ENCODE measurements around the gene CHKB. TPM values are rescaled to one million over a fixed set of nuclear protein-coding genes. Genes with fewer than 3 reads are reported as not detected.

CHKB gene
- total and polyA plus RNA-seq, 2 of the 4 experiments (the other 2 are of a cell fraction): 8.1 to 36.9 TPM

- TF ChIP-seq RFX5 (IDR thresholded peaks at IDR 0.05; ENCODE audit: low read depth, low read length) (no peak), BHLHE40 (IDR thresholded peaks at IDR 0.05; ENCODE audit: low read depth, low read length) (no peak), ELK1 (IDR thresholded peaks at IDR 0.05; ENCODE audit: borderline replicate concordance, low read depth, low read length) (no peak)
- Histone ChIP-seq H2BK120ac (ENCODE audit: low read depth, low read length) (no peak overlapping the region), H3K27ac (ENCODE audit: insufficient read depth, low read length) (no peak overlapping the region), H3K14ac (replicated peaks; ENCODE audit: low read depth, low read length) (no peak overlapping the region), H3K23ac (ENCODE audit: low read depth, low read length) (no peak overlapping the region), H2BK20ac (ENCODE audit: low read depth, low read length) (no peak overlapping the region), H3K4ac (ENCODE audit: low read depth, low read length) (no peak overlapping the region), H3K9me3 (ENCODE audit: control insufficient read depth, insufficient read depth, low read length) (no peaks in the 10 kb centered on the region), H2AFZ (replicated peaks; ENCODE audit: low read length, poor library complexity) (no peak overlapping the region), H3K79me1 (ENCODE audit: low read depth in 1 of 2, low read length in 2 of 2) (no peaks in the 10 kb centered on the region), H4K8ac (ENCODE audit: low read depth in 2 of 2, low read length in 2 of 2) (no peak overlapping the region), H3K9ac (ENCODE audit: low read depth, low read length) (no peak overlapping the region), H2BK15ac (ENCODE audit: low read depth, low read length) (no peak overlapping the region), H3K56ac (ENCODE audit: extremely low read depth, insufficient read depth, low read length) (no peak overlapping the region), H3K4me1 (ENCODE audit: control insufficient read depth, insufficient read depth, low read length) (no peaks in the 10 kb centered on the region), H2AK5ac (ENCODE audit: low read depth, low read length) (no peak overlapping the region), H3K4me2 (ENCODE audit: low read depth, low read length) (no peak overlapping the region), H3K27me3 (ENCODE audit: control insufficient read depth, insufficient read depth, low read length) (peaks cover 46% of the 10 kb centered on the region), H2BK5ac (ENCODE audit: low read depth, low read length, poor library complexity, severe bottlenecking) (no peak overlapping the region), H3K18ac (ENCODE audit: low read depth, low read length) (no peak overlapping the region), H4K91ac (ENCODE audit: insufficient read depth, low read depth, low read length) (no peak overlapping the region), H3K9me1 (ENCODE audit: insufficient read depth, low read length) (no peaks in the 10 kb centered on the region), H4K5ac (ENCODE audit: low read depth, low read length) (no peak overlapping the region), H4K20me1 (ENCODE audit: insufficient read depth, low read length) (no peaks in the 10 kb centered on the region; the same call in 1 of the 2 replicates), H2AK9ac (replicated peaks; ENCODE audit: low read depth, low read length, poor library complexity) (no peak overlapping the region), H3K4me3 (ENCODE audit: insufficient read depth, low read depth, low read length) (no peak overlapping the region), H3K36me3 (ENCODE audit: control insufficient read depth, insufficient read depth, low read length) (no peaks in the 10 kb centered on the region)
- ATAC-seq (ENCODE audit: low read depth) (no peak), DNase-seq (no peak)
- POLR2A ChIA-PET (ENCODE audit: unreplicated experiment): no interaction called here
- intact Hi-C loops (cut with micrococcal nuclease) (no loop called here), dilution Hi-C loops (cut with HindIII; ENCODE audit: low sequenced_read_pairs, unreplicated experiment) (no loop called here), in situ Hi-C loops (cut with MboI; ENCODE audit: low sequenced_read_pairs) (no loop called here)
- 24% methylated on average over 13 of the region's 31 CpGs; no CpG with 5 or more reads in 1 of the 2 experiments for WGBS, 2 experiments (ENCODE audit: extremely low coverage in 2 of 2, insufficient read length in 1 of 2)
- no TSS peak for BruUV-seq (replicated peaks)
- CTCF ChIA-PET: no interaction called here
Observed at GRCh38 chr22:50612528-50613221, 30.0 kb upstream of the CHKB start.
